Fibroblast of skin of abdomen (primary cell): Measurements from ENCODE around the gene KRT20.
A peak's percentile ranks its signal among the peaks of the same experiment; 100 is the strongest.
"Not testable (repeated sequence)": the region's sequence is repeated elsewhere in the genome, so short reads cannot be mapped to it uniquely, and the experiment has no call there.

Source experiments
- DNase-seq: peaks from one replicate; pipeline ENCODE4 v3.0.0-alpha.2; 2013

Gene KRT20

DNA sequence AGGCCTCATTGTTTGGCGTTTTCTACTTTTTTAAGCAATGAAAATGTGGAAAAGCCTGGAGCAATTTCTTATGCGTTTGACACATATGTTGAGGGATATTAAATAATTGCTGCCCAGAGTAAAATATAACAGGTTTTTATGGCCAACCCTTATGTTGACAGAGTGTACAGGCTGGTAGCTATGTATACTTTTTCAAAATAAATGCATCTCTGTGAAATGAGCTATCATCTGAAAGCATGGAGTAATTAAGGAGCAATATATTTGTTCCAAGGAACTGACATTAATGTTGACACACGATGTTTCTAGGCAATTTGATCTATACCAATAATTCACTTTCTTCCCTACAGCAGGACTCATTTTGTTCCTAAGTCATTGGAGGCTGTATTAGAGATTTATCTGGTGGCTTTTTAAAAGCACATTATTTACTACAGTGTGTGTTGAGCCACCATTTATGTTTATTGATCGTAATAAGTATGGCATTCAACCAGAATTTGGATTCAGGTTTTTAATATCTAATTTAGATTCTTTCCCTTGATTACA lies 11.9 kb upstream of the KRT20 start:
- DNase-seq: no peak

DNA sequence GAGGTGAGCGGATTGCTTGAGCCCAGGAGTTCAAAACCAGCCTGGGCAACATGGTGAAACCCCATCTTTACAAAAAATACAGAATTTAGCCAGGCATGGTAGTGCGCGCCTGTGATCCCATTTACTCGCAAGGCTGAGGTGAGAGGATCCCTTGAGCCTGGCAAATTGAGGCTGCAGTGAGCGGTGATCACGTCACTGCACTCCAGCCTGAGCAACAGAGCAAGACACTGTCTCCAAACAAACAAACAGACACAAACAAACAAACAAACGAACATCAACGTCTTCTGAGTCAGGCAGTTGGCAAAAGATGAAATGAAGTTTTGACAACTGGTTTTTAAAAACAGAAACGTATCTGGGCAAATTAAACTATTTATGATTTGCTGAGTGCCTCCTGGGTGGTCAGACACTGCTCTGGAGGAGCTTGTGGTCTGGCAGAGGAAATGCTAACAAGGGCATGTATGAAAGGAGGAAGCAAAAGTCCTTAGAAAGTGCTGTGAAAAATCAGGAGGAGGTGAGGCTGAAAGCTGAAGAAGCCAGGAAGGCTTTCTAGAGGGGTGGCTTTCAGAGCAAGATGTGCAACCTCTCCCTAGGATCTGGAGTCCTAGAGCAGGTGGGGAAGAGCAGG lies 10.2 kb upstream of the KRT20 start:
- DNase-seq: peak; percentile 19

DNA sequence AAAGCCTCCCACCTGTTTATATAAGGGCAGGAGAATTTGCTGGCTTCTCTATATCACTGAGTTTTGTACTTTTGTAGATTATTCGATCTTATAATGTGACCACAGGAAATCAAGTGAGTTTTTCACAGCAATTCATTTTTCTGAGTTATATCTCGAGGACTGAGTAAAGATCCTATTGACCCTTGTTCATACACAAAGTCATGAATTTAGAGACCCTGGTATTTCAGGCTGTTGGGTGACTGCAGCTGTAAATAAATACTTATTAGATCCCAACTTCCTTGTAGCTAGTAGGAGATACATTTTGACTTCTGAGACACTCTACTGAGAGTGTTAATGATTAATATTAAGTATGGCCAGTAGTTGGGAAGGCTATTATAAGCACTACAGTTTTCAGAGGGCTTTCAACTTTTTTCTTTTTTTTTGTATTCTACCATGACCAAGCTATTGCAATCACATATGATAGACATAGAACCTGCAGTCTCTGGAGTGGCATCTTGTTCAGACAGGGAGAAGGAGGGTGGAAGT lies 3.2 kb upstream of the KRT20 start:
- DNase-seq: no peak

DNA sequence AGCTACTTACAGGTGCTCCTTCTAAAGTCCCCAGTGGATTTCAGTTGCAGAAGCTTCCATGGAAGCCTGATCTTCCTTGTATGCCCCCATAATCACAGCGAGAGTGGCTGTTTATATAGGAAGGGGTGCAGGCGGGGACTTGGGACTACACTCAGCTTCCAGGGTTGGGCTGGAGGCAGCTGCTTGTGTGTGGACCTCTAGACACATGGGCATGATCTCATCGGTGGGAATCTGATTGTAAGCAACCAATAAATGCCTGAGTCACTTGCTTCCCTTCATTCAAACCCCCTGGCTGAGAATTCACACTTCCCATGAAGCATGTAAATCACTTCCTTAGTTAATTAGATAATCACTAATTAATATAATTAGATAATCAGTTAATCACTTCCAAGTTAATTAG lies 1.0 kb upstream of the KRT20 start:
- DNase-seq: peak; percentile 32

DNA sequence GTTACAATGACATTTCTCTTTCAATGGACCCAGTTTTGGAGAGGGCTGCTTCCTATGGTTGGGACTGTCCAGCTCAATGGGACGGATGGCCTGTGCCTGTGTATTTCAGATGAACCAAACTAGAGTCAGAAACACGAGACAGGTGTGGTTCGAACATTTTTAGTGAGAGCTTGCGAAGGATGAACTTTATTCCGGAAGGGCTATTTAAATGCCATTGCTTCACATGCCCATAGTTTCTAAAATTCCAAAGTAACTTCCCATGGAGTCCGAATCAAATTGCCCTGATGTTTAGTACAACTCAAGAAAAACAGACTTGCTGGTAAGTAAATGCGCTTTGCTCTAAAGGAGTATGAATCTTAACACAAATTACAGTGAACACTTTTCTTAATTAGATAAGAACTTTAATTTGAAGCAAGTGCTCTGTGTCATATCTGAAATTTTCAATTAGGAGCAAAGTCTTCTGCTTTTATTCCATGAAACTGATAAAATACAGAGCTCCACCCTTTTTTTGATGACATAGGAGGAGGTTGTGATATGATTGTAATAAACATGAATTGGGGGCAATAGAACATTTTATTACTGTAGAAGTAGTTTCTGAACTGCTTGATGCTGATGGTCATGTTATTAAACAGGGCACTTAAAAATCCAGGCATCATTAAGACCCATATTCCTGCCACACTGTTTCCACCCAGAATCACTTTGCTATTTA lies 1.3 kb downstream of the KRT20 start:
- no peak for DNase-seq

DNA sequence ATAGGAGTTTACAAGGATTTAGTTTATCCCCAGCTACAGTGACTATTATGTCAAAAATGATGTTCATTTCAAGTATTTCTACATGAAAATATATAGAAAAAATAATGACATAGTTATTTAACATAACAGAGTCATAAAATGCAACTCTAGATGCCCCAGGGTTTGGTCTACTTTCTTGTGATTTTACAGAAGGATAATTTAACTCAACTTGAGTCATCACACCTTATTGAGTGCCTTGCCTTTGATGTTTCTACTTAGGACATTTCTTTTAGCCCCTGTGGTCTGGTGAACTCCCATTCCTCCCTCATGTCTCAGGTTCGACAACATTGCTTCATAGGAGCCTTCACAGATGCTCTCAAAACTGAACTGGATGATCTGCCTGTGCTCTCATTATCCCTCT lies 2.0 kb downstream of the KRT20 start:
- DNase-seq: no peak

DNA sequence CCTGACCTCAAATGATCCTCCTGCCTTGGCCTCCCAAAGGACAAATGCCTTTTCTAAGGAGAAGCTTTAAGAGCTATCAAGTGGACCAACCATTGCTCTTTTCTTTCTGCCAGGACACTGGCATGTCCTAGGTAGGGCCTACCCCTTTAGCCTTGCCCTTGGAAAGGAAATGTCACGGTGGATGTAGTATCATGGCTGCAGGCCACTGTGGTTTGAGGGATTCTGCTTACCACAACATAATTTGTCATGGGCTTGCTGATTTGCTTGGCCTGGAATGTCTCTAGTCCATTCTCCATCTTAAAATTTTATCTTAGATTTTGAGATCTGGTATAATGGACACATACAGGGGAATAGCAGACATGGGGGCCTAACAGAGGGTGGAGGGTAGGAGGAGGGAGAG lies 6.0 kb downstream of the KRT20 start:
- no peak for DNase-seq

- DNase-seq: no peak
These were observed 7.0 kb downstream of the KRT20 start for GRCh38 chr17:40878044-40878443.

GRCh38 chr17:40873801-40874200 lies 11.2 kb downstream of the KRT20 start:
- peak; percentile 36 for DNase-seq

DNA sequence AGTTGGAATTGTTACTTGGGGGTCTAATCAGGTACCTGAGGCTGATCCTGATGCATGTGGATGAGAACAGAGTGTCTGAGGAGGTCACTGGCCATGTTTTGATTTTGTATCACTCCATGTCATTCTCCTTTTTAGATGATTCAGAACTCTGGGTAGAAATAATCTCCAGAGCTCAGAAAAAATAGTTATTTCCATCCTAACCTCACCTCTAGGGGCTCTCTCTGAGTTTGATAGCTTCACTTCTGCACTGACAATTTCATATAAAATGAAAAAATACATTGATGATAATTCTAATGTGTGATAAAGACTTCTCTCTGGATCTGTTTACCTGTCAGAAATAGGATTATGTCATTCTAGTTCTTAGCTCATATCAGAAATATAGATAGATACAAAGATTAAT lies 11.8 kb downstream of the KRT20 start:
- no peak for DNase-seq

DNA sequence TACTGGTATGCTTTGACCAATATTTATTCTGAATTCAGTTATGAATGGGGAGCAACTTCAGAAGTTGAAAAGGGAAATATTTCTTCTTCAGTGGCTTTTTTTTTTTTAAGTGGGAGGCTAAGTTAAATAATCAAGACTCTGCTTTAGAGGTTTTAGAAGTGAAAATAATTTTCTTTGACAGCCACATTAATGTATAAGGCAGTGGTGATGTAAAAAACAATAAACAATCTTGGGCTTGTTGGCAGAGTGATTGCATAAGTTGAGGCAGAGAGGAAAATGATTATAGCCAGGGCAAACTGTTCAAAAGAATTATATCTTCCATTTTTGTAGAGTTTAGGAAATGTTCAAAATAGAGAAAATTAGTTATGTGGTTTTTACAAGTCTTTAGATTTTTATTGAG lies 12.6 kb downstream of the KRT20 start:
- DNase-seq: no peak

GRCh38 chr17:40871316-40871715 lies 13.7 kb downstream of the KRT20 start:
- no peak for DNase-seq

- DNase-seq: no peak
These were observed 14.9 kb downstream of the KRT20 start for GRCh38 chr17:40870136-40870535.

DNA sequence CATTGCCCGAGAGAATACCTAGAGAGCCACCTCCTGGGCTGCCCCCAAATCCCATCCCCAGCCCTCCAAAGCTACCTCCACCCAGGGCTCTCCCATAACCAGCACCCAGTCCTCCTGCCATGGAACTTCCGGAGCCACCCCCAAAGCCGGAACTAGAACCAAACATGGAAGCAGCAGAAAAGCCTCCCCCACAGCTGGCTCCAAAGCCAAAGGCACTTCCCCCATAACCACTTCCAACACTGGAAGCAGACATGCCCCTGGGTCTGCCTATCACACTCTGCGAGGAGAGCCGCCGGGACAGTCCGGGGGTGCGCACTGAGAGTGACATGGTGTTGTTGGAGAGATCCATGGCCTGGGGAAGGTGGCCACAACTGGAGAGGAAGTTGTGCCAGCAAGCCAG lies 18.2 kb downstream of the KRT20 start, which contains the start of gene KRT12:
TSS of gene KRT12 (minus strand) at position 386 of the 400 bp plus-strand sequence. CDS start at position 349, 37 bp downstream.
- no peak for DNase-seq

GRCh38 chr17:40864661-40865390 lies 20.2 kb downstream of the KRT20 start:
- DNase-seq: no peak

DNA sequence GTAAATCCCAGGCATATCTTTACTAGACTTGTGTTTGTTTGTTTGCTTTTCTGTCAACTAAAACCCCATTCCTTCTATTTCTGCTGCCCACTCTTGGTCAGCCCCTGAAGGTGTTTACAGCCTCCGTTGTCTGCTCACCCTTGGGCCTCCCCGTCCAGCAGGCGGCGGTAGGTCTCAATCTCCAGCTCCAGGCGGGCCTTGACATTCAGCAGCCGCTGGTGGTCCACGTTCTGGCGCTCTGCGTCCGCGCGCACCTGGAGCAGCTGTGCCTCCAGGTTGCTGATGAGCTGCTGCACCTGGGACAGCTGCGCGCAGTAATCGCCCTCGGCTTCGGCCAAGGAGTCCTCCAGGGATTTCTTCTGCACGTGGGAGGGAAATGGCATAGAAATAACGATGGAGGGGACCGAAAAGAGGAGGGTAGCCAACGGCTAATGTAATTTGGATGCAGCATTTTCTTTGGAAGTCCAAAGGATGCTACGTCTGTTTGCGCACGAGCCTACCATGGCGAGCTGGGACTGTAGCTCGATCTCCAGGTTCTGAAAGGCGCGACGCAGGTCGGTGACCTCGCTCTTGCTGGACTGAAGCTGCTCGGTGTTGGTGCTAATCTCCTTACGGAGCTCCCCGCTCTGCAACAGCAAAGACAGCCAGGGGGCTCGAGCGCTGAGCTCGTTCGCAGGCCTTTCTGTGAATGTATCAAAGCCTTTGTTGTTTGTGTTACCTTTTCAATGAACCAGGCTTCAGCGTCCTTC lies 21.9 kb downstream of the KRT20 start:
- DNase-seq: peak; percentile 14

- no peak for DNase-seq
These were observed 25.5 kb downstream of the KRT20 start for GRCh38 chr17:40859536-40859935.

GRCh38 chr17:40858667-40859066 lies 26.4 kb downstream of the KRT20 start:
- not testable (repeated sequence) for DNase-seq

- peak; percentile 79 for DNase-seq
These were observed 27.5 kb downstream of the KRT20 start for GRCh38 chr17:40857535-40857934.

- peak; percentile 89 for DNase-seq
These were observed 30.7 kb downstream of the KRT20 start for GRCh38 chr17:40854175-40854814.

- no peak for DNase-seq
These were observed 32.7 kb downstream of the KRT20 start for GRCh38 chr17:40852364-40852763.
